ENCODE results near the gene ADCY1.

The ADCY1 gene

DNA sequence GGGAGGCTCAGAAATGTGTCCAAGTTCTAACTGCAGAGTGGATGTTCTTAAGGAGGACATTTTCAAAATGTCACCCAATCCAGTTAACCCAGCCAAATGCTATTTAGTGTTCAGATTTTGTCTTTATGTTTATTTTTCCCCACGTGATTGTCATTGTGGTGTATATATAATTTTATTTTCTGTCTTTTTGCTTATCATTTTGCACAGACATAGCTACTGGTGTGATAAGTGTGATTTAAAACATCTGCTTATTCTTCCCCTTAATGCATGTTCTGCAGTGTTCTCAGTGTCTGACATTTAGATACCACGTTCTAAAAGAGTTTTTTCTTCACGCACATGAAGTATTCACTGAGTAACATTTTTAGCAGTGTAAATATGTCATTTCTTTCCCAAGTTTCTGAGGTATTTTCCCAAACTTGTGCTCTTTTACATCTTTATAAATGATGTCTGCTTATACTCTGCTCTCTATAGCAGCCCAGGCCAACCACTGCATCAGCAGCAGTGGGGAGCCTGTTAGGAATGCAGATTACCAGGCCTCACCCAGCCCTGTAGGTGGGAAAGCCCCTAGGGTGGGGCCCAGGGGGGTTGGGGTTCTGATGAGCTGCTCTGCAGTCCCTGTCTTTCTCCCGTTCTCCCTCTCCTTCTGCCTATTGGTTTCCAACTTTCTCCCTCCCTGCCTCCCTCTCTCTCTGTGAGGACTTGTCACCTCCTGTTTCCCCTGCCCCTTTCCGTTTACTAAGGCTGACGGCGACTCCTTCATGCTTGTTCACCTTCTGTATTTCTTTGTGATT is 20.8 kb downstream of the ADCY1 start:
- no peak for DNase-seq

DNA sequence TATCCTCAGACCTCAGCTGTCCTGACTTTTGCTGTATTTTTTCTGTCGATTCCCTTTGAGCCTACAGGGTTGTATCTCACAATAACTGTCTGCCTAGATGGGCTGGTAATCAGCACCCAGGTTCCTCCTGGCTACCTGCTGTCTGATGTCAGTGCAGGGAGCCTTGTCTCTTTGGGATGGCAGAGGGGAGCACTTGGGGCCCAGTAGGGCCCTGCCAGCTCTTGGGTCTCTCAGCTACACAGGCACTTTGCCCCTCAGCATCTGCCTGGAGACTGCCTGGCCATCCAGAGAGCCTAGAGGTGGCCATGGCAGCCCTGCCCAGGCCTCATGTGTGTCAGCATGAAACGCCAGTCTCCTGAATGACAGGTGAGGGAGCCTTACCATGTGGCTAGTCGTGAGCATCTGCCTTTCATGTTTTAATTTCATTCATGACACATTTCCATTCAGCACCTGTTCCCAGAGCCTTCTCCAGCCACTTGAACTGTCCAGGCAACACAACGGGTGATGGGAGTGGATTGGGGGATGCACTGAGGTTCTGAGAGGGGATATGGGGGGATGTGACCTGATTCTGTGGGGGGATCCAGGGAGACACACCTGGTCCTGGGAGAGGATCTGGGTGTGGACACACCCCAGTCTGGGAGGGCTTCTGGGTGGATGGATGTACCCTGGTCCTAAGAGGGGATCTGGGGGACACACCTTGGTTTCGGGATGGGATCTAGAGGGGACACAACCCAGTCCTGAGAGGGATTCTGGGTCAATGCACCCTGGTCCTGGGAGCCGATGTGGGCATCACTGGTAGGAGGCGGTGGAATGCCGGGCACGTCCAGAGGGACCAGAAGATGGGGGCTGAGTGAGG is 21.9 kb downstream of the ADCY1 start:
- DNase-seq: no peak

DNA sequence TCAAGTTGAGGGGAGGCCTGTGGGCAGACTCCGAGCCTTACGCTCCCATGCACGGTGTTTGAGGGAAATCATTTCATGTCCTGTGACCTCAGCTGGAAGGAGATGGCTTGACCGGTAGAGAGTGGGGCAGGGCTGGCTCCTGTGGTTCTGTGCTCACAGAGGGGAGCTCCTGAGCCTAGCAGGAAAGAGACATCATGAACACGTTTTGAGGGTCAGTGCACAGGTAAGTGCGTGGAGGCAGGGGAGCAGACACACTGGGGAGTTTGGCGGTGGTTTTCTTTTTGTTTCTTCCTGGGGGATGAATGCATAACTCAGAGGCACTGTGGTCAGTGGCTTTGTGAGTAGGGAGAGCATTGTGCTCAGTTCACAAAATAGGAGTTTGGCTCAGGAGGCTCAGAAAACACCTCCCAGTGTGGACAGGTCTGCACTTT is 22.5 kb downstream of the ADCY1 start:
- DNase-seq: no peak

DNA sequence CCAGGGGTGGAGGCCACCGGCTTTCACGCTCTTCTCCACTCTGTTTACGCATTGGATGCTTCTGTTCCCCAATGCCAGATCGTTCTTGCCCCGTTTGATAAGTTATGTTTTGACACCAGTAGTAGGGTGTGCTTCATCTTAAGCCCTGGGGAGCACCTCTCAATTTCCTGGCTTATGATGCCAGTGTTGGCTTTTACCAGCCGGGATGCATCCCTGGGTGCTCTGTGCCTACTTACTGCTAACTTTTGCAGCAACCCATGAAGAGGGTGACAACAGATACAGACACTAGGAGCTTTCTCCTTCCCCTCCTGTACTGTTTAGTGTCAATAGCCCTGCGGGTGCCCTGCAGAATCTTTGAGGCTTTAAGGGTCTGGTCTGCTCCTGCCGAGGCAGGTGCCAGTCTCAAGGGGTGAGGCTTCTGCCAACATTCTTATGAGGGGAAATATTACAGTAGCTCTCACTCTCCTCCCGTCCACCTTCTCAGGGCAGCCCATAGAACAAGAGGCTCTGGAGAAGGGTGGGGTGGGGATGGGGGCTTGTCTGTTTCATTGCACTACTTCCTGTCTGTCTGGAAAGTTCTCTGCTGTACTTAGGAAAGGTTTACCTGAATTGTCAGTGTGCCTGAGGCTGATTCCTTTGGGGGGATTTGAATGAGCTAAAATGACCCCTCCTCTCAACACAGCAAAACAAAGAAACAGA is 23.3 kb downstream of the ADCY1 start:
- no peak for DNase-seq

DNA sequence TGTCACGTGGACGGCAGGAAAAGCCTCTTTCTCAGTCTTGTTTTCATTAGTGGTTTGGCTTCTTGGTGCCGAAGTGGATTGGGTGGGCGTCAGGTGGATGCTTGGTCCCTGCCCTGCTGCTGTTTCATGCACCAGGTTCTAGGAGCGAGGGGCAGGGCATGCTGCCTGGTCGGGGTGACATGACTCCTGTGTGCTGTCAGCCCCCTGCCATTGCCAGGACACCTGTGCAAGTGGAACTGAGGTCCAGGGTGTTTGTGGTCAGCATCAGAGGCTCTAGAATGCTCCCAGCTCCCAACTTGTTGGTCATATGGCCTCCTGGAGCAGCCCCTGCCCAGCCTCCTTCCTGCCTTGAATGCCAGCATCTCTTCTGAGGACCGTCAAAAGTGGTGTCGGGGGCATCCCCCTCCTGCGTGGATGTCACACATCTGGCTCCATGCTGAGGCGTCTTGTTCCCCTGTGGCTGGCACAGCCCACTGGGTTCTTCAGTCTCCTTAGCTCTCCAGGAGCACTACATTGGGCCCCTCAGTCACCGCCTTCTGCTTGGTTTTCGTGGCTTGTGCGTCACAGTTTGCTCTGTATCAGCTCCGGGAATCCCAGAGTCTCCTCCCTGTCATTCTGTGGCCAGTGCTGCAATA is 24.8 kb downstream of the ADCY1 start:
- no peak for DNase-seq

DNA sequence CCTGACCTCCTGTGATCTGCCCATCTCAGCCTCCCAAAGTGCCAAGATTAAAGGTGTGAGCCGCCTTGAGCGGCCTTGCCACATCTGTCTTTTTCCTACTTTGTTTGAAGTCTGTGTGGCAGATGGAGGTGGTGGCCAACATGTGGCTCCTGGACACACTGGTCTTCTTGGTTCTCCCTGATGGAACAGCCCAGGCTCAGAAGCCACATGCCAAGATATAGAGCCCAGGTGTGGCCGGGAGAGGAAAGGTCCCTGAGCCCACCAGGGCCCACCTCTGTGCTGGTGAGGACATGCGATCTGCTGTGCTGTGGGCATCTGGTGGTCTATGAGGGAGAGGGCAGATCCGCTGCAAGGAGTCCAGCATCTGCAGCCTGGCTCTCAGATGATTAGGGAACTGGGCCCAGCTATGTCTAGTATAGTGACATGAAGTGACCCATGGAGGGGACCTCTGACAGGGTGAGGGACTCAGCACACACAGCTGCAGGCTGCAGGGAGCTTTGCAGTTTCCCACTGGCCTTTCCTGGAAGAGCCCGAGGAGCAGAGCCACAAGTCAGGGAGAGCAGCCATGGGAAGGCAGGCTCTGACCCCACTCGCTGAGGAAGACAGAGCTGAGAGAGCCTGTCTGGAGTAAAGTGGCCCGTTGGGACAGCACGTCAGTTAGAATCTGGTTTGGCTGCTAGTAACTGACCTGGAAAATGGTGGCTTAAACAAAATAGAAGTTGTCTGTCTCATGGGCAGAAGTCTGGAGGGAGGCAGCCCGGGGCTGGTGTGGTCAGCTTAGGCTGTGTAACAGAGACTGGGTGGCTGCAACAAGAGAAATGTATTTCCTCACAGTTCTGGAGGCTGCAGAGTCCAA is 25.9 kb downstream of the ADCY1 start:
- no peak for DNase-seq

DNA sequence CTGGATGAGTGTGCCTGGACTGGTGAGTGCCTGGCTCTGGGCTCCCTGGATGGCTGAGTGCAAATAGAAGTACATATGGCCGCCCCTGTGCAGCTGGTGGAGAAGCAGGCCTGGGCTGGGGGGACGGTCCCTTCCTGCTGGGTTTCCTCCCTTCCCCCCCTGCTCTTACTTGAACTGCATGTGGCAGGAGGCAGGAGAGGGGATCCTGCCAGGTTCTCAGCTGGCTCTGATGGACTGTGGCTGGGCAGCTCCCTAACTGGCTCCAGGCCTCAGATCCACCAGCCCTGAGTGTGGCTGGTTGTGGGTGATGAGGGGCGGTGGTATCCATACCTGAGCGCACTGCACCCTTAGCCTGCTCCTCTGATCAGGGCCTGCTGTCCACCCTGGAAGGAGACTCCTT is 26.9 kb downstream of the ADCY1 start:
- no peak for DNase-seq

DNA sequence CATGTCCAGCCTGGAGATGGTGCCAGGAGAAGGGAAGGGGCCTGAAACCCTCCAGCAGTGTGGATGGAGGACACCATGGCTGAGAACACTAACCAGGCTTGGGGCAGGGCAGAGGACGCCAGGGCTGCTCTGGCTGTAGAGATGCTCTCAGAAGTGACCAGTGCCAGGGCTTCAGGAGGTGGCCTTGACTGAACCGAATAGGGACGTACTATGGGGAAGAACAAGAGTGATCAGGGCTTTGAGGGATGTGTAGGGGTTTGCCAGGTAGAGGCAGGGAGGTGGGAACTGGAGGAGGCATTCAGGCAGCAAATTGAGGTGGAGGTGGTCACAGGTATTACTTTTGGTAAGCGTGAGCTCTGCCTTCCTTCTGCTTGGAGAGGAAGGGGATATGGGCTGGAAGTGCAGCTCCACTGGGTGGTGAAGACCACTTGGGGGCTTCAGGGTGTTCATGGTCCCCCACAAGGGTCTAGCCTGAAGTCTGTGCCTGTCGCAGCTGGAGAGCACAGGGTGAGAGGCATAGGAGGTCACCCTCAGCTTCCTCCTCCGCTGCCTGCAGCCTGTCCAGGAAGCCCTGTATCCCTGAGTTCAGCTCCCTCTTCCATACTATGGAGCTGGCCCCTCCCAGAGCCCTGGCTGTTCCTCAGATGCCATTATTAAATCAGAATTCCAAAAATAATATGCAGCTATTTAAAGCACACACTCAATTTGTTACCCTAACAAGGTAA is 27.8 kb downstream of the ADCY1 start:
- no peak for DNase-seq

DNA sequence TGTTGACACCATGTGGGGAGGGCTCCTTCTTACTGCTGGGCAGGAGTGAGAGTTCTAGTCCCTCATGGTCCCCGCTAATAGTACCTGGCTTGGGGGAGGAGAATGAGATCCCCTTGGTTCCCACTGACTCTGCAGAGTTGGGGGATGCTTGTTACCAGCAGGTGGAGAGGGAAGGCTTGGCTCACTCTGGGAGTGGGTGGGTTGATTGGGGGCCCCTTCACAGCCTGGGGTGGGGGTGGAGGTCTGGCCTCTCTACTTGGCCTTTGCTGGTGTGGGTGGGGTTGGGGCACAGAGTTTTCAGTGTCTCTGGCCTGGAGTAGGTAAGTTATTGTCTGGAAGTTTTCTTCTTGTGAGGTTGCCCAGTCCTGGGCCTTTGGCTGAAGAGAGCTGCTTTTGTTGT is 31.9 kb downstream of the ADCY1 start:
- DNase-seq: no peak

DNA sequence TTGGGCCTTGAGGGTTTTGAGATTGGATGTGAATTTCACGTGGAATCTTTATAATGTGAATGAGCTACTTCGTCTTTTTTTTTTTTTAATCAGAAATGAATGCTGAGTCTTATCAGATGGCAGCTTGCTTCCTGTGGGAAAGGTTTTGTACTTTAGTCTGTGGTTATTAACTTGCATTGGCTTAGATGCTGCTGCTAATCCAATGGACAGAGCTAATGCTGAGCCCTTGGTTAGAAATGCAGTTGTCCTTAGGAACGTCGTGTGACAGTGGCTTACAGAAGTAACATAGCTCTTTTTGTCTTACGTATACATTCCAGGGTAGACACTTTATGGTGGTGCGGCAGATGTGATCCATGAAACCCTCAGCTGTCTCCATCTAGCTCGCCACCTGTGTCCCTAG is 32.8 kb downstream of the ADCY1 start:
- no peak for DNase-seq

DNA sequence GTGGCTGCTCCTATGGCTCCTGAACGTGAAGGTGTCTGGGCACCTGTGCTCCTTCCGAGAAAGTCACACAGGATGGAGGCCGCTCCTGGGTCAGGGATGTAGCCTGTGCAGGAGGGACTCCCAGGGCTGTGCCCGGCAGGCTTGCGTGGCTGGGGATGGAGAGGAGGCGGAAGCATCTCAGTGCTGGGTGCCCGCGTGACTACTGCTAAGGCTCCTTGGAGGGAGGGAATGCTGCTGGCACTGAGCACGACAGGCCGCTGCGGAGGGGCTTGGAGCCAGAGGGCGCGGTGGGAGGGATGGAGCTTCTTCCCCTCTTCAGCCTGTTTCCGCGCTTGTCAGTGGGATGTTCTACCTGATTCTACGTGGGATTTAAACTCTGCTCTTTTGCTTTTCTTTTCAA is 35.0 kb downstream of the ADCY1 start:
- DNase-seq: no peak

DNA sequence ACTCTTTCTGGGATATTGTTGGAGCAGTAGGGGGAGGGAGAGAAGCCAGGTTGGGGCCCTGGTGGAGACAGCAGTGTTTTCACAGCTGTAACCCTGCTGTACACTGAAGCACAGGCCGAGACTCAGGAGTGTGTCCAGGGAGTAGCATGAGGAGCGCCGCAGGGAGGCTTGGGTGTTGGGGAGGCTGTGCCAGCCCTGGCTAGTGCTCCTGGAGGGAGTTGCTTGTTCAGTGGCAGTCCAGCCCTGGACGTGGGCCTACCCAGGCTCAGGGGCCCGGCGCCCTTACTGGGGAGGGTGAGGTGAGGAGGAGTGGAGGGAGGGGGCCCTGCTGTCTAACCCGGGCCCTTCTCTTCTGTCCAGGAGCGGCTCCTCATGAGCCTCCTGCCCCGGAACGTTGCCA is 35.9 kb downstream of the ADCY1 start:
- no peak for DNase-seq

DNA sequence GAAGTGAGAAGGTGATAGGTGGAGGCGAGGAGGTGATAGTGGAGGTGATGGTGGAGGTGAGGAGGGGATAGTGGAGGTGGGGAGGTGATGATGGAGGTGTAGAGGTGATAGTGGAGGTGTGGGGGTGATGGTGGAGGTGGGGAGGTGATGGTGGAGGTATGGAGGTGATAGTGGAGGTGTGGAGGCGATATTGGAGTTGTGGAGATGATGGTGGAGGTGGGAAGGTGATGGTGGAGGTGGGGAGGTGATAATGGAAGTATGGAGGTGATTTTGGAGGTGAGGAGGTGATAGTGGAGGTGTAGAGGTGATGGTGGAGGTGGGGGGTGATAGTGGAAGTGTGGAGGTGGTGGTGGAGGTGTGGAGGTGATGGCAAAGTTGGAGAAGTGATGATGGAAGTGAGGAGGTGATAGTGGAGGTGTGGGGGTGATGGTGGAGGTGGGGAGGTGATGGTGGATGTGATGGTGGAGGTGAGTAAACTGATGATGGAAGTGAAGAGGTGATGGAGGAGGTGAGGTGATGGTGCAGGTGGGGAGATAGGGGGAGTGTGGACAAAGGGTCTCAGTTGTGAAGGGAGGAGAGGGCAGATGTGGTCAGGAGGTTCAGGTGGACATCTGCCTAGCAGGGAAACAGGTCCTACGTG is 36.6 kb downstream of the ADCY1 start:
- no peak for DNase-seq

DNA sequence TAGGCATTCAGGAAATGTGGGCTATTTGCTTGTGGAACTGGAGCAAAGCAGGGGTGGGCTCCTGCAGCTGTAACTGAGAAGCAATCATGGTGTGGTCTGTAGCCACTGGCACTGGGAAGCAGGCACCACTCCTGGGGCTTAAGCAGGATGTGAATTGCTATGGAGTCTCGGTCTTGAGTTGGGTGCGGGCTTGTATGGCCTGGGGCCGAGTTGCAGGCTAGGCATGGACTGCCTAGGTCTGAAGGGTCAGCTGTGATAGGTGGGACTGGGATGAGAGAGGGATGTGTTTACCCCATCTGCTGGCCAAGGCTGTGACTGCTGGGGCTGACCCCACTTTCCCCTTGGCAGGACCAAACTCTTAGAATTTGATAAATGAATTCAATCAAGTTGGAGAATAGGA is 43.0 kb downstream of the ADCY1 start:
- no peak for DNase-seq

DNA sequence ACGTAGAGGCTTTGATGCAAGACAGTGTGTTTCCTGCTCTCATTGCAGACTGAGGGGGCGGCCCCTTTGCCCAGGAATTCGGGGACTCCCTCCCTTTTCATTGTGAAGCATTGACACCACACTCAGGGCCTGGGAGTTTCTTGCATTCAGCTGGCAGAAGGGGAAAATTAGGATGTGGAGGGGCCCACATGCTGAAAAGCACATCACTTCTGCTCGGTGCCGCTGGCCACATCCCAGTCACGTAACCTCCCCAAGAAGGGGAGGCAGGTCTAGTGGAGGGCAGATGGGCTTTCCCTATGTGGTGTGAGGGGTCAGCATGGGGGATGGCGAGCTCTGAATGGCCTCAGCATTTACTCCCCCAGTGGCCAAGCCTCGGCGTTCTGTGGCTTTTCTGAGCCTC is 47.9 kb downstream of the ADCY1 start:
- DNase-seq: no peak

DNA sequence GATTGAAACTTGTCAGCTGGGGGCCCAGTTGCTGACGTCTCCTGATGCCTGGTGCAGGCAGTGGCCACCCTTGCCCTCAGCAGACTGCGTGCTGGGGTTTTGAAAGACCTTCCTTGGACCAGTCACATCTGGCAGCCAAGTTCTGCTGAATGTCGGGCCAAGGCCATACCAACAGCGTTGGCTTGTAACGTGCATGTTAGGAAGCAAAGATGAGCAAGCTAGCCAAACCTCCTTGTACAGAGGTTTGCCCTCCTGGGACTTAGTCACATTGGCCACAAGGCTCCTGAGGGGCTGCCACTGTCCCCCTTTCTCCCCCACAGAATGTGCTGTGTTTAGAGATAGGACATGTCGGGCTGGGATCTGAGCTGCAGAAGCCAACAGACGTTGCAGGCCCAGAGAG is 49.0 kb downstream of the ADCY1 start:
- no peak for DNase-seq

DNA sequence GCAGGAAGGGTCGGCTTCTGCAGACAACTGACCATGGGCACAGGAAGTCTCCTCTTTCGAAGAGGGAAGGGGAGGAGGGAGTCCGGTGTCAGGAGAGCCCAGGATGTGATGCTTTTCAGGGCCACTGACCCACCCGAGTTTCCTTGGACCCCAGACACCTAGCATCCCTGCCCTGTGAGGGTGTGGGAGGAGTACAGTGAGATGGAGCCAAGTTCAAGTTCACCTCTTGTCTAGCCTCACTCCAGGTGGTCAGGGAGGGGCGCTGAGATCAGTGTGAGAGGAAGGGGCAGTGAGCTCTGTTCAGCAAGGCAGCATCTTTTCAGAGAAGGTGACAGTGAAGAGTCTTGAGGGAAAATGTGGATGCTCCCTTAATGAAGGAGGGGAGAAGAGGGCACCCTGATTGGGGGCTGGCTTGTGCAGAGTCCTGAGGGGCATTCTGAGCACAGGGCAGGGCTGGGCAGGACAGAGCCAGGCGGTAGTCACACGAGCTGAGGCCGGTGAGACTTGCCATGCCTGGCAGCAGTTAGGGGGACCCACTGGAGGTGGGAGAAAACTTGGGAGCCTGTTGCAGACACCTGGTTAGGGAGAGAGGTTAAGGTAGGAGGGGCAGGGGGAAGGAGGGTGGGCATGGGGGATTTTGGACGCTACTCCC is 49.7 kb downstream of the ADCY1 start:
- no peak for DNase-seq

DNA sequence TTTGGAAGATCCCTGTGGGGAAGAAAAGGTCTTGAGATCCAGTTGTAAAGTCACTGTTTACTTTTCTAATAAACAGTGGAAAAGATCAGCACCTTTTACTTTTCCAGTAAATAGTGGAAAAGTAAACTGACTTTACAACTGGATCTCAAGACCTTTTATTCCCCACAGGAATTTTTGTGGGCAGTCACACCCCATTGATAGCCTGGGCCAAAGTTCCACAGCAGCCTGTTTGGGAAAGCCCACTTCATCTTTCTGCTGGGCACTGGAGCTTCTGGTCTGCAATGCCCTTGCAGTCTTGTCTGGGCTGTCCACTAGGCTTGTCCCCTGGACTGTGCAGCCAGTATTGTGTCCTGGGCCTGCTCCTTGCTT is 50.2 kb downstream of the ADCY1 start:
- DNase-seq: no peak

DNA sequence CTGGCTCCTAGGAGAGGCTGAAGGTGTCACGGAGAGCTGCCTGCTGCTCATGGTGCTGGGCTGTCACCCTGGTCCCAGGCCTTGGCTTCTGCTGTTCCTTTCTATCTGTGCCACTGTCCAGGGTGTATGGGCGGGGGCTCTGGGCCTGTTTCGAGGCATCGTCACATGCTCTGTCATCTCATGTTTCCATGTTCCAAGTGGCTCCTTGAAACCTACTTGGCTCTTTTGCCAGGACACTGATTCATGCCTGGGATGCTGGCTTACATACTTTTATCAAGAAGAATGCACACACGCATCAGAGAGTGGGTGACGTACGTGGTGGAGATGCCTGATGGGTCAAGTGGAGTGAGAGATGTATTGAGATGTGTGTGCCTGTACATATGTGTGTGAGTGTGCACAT is 50.9 kb downstream of the ADCY1 start:
- no peak for DNase-seq

DNA sequence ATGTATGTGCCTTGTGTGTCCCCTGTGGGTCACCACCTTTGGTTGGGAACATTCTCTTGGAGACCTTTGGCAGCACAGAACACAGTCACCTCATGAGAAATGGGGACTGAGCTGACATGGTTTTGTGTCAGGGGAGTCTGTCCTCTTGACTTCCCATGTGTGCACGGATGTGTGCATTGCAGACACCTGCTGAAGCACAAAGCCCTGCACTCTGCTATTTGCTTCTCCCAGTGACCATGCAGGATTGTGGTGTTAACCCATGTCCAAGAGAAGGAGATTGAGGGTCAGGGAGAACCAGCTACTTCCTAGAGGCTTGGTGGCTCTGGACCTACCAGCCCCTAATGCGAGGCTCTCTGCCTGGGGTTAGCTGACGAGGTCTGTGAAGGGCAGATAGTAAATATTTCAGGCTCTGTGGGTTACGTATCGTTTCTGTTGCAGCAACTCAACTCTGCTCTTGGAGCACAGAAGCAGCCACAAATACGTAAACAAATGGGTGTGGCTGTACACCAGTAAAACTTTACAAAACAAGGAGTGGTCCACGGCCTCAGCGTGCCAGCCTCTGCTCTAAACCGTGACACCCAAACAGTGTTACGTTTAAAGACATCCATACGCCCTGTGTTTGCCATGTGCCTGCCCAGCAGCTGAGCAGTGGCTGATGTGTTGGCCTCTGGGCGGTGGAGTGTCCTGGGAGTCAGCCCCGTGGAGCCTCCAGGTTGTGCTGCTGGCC is 51.7 kb downstream of the ADCY1 start:
- no peak for DNase-seq

All from CD4-positive, alpha-beta T cell treated with Interleukin-12 subunit alpha and Interleukin-12 subunit beta, for 1 hour (primary cell).